Neuron (in vitro differentiated cells): Measurements from ENCODE around the gene ZNF625.
"Not testable (repeated sequence)": the region's sequence is repeated elsewhere in the genome, so short reads cannot be mapped to it uniquely, and the experiment has no call there.

Source experiments
- H2AFZ ChIP-seq: one replicate; pipeline ENCODE4 v1.6.1; 2013; ENCODE audit warnings: low read depth, mild to moderate bottlenecking, inconsistent platforms, low read length, moderate library complexity
- H3K27me3 ChIP-seq: one replicate; pipeline ENCODE4 v1.6.1; 2013; ENCODE audit warnings: low read length; ENCODE audit not compliant: insufficient read depth
- H3K36me3 ChIP-seq: one replicate; pipeline ENCODE4 v1.6.1; 2013; ENCODE audit warnings: low read length; ENCODE audit not compliant: insufficient read depth
- H3K4me1 ChIP-seq: one replicate; pipeline ENCODE4 v1.6.1; 2013; ENCODE audit warnings: low read length; ENCODE audit not compliant: insufficient read depth
- H3K4me3 ChIP-seq: 2 replicates; pipeline ENCODE4 v1.5.1; 2013; ENCODE audit warnings: mild to moderate bottlenecking, low read length, moderate library complexity
- H3K9me3 ChIP-seq: one replicate; pipeline ENCODE4 v1.6.1; 2013; ENCODE audit warnings: low read length

The ZNF625 gene

DNA sequence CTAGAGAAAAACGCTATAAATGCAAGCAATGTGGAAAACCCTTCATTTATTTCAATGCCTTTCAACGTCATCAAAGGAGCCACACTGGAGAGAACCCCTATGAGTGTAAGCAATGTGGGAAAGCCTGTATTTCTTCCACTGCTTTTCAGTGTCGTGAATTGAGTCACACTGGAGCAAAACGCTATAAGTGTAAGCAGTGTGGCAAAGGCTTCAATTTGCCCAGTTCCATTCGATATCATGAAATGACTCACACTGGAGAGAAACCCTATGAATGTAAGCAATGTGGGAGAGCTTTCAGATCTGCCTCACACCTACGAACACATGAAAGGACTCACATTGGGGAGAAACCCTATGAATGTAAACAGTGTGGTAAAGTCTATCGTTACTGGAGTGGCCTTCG lies 43.8 kb downstream of the ZNF625 start:
- H2AFZ ChIP-seq: no peak overlapping the region
- no peaks in the 10 kb centered on the region for H3K27me3 ChIP-seq
- H3K36me3 ChIP-seq: peaks cover 75% of the 10 kb centered on the region
- H3K4me3 ChIP-seq: no peak overlapping the region
- H3K9me3 ChIP-seq: peaks cover 70% of the 10 kb centered on the region
- no peaks in the 10 kb centered on the region for H3K4me1 ChIP-seq

DNA sequence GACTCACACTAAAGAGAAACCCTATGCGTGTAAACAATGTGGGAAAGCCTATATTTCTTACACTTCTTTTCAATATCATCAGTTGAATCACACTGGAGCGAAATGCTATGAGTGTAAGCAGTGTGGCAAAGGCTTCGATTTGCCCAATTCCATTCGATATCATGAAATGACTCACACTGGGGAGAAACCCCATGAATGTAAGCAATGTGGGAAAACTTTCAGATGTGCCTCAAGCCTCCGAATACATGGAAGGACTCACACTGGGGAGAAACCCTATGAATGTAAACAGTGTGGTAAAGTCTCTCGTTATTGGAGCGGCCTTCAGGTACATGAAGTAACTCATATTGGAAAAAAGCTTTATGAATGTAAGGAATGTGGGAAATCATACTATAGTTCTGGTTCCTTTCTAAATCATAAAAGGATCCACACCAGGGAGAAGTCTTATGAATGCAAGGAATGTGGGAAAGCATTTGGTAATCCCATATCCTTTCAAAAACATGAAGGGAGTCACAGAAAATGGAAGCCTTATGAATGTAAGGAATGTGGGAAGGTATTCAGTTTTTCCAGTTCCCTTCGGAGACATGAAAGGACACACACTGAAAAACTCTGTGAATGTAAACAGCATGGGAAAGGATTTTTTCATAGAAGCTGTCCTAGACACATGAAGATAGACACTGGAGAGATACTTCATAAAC lies 44.4 kb downstream of the ZNF625 start:
- Histone ChIP-seq H3K9me3 (peaks cover 66% of the 10 kb centered on the region), H2AFZ (no peak overlapping the region), H3K27me3 (no peaks in the 10 kb centered on the region), H3K36me3 (peaks cover 71% of the 10 kb centered on the region), H3K4me1 (no peaks in the 10 kb centered on the region), H3K4me3 (no peak overlapping the region)

DNA sequence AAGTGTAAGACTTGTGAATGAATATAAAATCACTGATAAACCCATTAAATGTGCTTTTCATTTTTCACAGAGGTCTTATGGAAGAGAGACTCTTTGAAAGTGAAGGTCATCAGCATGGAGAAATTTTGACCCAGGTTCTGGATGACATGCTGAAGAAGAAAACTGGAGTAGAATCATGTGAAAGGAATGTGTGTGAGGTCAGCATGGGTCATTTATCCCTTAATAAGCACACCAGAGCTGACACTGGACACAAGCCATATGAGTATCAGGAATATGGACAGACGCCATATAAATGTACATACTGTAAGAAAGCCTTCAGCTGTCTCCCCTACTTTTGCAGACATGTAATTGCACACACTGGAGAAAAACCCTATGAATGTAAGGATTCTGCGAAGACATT lies 45.4 kb downstream of the ZNF625 start:
- peaks cover 68% of the 10 kb centered on the region for H3K9me3 ChIP-seq
- H3K4me1 ChIP-seq: no peaks in the 10 kb centered on the region
- H3K4me3 ChIP-seq: no peak overlapping the region
- peaks cover 71% of the 10 kb centered on the region for H3K36me3 ChIP-seq
- no peaks in the 10 kb centered on the region for H3K27me3 ChIP-seq
- no peak overlapping the region for H2AFZ ChIP-seq

DNA sequence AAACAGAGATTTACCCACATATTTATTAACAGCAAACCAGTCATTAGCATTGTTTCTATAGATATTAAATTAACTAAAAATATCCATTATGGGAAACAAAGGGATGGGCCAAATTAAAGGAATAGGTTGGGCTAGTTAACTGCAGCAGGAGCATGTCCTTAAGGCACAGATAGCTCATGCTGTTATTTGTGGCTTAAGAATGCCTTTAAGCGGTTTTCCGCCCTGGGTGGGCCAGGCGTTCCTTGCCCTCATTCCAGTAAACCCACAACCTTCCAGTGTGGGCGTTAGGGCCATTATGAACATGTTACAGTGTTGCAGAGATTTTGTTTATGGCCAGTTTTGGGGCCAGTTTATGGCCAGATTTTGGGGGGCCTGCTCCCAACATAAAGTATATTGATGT lies 52.6 kb downstream of the ZNF625 start:
- H3K36me3 ChIP-seq, H3K4me1 ChIP-seq, H3K4me3 ChIP-seq, H3K27me3 ChIP-seq, H2AFZ ChIP-seq: not testable (repeated sequence)
- H3K9me3 ChIP-seq: peaks cover 20% of the 10 kb centered on the region

DNA sequence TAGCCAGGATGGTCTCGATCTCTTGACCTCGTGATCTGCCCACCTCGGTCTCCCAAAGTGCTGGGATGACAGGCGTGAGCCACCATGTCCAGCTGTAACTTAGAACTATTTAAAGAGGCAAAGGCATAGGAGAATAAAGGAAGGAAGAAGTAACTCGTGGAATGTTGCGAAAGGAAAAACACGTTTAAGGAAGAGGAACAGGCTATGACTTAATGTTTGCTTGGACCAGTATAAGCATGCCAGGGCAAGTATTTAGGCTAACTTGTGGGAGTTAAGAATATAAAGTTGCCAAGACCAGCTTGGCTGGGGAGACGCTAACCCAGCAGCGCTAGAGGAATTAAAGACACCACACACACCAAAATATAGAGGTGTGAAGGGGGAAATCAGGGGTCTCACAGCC lies 58.5 kb downstream of the ZNF625 start:
- Histone ChIP-seq H3K4me3 (no peak overlapping the region), H3K36me3 (peaks cover 28% of the 10 kb centered on the region), H3K27me3 (no peaks in the 10 kb centered on the region), H3K4me1 (no peaks in the 10 kb centered on the region), H2AFZ (no peak overlapping the region), H3K9me3 (peaks cover 33% of the 10 kb centered on the region)

DNA sequence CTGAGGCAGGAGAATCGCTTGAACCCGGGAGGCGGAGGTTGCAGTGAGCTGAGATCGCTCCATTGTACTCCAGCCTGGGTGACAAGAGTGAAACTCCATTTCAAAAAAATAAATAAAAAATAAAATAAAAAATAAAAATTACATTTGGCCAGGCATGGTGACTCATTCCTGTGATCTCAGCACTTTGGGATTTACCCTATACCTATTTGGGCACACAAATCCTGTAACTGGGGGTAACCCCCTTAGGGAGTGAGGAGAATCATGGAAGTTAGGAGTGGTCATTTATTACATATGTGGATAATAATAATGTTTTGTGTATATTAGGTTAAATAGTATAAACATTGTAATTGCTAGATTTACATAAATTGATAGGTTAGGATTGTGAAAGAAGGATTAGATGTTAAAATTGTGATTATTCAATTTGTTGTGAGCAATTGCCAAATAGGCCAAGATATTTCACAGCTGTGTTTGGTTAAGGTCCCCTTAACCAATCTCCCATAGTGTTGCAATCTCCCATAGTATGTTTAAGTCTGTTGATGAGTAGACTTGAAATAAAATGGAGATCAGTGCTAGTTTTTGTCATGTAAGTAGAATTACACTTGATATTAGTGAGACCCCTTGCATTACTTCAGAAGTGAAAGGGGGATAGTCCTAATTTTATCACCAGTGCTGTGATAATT lies 61.3 kb downstream of the ZNF625 start:
- H3K36me3 ChIP-seq: peaks cover 30% of the 10 kb centered on the region
- H2AFZ ChIP-seq: no peak overlapping the region
- no peaks in the 10 kb centered on the region for H3K27me3 ChIP-seq
- H3K4me3 ChIP-seq: no peak overlapping the region
- H3K9me3 ChIP-seq: peaks cover 28% of the 10 kb centered on the region
- no peaks in the 10 kb centered on the region for H3K4me1 ChIP-seq
